ENCODE results near the gene WBP2. TPM values are rescaled to one million over a fixed set of nuclear protein-coding genes. Genes with fewer than 3 reads are reported as not detected.

The WBP2 gene
- total and polyA plus RNA-seq, 2 of the 13 experiments (the other 11 are each of a cell fraction or from before 2014, with no cell fraction given), result 29.2 to 29.5 TPM

DNA sequence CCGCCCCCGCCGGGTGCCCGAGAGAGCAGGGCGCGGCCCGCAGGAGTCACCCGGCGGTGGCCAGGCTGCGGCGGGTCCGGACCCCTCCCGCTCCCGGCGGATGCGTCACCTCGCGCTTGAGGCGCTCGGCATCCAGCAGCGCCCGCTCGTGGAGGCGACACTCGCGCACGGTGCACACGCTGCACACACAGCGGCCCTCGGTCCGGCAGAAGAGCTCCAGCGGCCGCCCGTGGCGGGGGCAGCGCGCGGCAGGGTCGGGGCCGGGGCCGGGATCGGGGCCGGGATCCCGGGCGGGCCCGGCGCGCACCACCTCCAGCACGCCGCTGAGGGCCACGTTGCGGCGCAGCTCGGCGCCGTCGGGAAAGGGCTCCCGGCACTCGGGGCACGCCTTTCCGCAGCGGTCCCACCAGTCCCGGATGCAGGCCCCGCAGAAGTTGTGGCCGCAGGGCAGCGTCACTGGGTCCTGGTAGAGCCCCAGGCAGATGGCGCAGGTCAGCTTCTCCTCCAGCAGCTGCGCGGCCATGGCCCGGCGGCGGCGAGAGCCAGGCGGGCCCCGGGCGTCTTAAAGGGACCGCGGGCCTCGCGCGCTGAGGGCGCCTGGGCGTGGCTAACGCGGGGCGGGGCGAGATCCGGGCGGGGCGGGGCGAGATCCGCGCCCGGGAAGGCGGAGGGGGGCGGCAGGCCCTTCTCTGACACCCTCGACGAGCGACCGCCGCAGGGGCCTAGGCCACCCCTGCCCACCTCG is 41.5 kb upstream of the WBP2 start, which contains the start of gene TRIM65 (continued):
- TF ChIP-seq SNRNP70 (IDR thresholded peaks at IDR 0.05; ENCODE audit: low read depth, low read length) (no peak), ZNF431 (CRISPR knock-in tag; IDR thresholded peaks at IDR 0.05; ENCODE audit: borderline replicate concordance, low read depth) (0 out of 2 replicates have a peak, but pooled peaks have one; percentile 28), DR1 (CRISPR knock-in tag; IDR thresholded peaks at IDR 0.05) (peak; percentile 75; the same call in 1 of the 2 replicates), RARG (CRISPR knock-in tag; IDR thresholded peaks at IDR 0.05; ENCODE audit: low read depth) (peak; percentile 33; the same call in 1 of the 2 replicates), ZNF263 (CRISPR knock-in tag; IDR thresholded peaks at IDR 0.05) (0 out of 2 replicates have a peak, but pooled peaks have one; percentile 36), ZNF225 (CRISPR knock-in tag; IDR thresholded peaks at IDR 0.05) (peak; percentile 53; the same call in 1 of the 2 replicates), ZNF564 (CRISPR knock-in tag; IDR thresholded peaks at IDR 0.05) (peak; percentile 58; the same call in 1 of the 2 replicates), YY1 (IDR thresholded peaks at IDR 0.05; ENCODE audit: insufficient read depth, insufficient replicate concordance, low read depth, low read length) (peak; percentile 90), SOX13 (IDR thresholded peaks at IDR 0.05) (no peak), SOX13 (CRISPR knock-in tag; conservative IDR thresholded peaks at IDR 0.05 in 1 of 2, IDR thresholded peaks at IDR 0.05 in 1 of 2) (peak in 1 of 2 experiments; percentile 18; a peak in 1 of 4 replicates), POLR2A (IDR thresholded peaks at IDR 0.05; ENCODE audit: insufficient read depth in 1 of 2, low read depth in 2 of 2, low read length in 2 of 2) (peak in 1 of 2 experiments; percentile 92; a peak in 2 of 4 replicates), ATF7 (IDR thresholded peaks at IDR 0.05) (no peak), ATF7 (CRISPR knock-in tag; IDR thresholded peaks at IDR 0.05) (no peak), ZNF343 (CRISPR knock-in tag; IDR thresholded peaks at IDR 0.05) (peak; percentile 32; the same call in 1 of the 2 replicates), ZNF720 (CRISPR knock-in tag; IDR thresholded peaks at IDR 0.05) (no peak), KDM2A (CRISPR knock-in tag; IDR thresholded peaks at IDR 0.05; ENCODE audit: borderline replicate concordance, low read depth) (peak; percentile 95), HNRNPUL1 (IDR thresholded peaks at IDR 0.05; ENCODE audit: low read depth, low read length) (no peak), HMG20A (CRISPR knock-in tag; IDR thresholded peaks at IDR 0.05; ENCODE audit: borderline replicate concordance) (no peak)
- TF ChIP-seq, protein P1, sequence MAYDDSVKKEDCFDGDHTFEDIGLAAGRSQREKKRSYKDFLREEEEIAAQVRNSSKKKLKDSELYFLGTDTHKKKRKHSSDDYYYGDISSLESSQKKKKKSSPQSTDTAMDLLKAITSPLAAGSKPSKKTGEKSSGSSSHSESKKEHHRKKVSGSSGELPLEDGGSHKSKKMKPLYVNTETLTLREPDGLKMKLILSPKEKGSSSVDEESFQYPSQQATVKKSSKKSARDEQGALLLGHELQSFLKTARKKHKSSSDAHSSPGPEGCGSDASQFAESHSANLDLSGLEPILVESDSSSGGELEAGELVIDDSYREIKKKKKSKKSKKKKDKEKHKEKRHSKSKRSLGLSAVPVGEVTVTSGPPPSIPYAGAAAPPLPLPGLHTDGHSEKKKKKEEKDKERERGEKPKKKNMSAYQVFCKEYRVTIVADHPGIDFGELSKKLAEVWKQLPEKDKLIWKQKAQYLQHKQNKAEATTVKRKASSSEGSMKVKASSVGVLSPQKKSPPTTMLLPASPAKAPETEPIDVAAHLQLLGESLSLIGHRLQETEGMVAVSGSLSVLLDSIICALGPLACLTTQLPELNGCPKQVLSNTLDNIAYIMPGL (CRISPR knock-in tag; IDR thresholded peaks at IDR 0.05; ENCODE audit: borderline replicate concordance in 1 of 2, low read depth in 1 of 2), result peak; percentile 90 to 92
- TF ChIP-seq, protein P2, sequence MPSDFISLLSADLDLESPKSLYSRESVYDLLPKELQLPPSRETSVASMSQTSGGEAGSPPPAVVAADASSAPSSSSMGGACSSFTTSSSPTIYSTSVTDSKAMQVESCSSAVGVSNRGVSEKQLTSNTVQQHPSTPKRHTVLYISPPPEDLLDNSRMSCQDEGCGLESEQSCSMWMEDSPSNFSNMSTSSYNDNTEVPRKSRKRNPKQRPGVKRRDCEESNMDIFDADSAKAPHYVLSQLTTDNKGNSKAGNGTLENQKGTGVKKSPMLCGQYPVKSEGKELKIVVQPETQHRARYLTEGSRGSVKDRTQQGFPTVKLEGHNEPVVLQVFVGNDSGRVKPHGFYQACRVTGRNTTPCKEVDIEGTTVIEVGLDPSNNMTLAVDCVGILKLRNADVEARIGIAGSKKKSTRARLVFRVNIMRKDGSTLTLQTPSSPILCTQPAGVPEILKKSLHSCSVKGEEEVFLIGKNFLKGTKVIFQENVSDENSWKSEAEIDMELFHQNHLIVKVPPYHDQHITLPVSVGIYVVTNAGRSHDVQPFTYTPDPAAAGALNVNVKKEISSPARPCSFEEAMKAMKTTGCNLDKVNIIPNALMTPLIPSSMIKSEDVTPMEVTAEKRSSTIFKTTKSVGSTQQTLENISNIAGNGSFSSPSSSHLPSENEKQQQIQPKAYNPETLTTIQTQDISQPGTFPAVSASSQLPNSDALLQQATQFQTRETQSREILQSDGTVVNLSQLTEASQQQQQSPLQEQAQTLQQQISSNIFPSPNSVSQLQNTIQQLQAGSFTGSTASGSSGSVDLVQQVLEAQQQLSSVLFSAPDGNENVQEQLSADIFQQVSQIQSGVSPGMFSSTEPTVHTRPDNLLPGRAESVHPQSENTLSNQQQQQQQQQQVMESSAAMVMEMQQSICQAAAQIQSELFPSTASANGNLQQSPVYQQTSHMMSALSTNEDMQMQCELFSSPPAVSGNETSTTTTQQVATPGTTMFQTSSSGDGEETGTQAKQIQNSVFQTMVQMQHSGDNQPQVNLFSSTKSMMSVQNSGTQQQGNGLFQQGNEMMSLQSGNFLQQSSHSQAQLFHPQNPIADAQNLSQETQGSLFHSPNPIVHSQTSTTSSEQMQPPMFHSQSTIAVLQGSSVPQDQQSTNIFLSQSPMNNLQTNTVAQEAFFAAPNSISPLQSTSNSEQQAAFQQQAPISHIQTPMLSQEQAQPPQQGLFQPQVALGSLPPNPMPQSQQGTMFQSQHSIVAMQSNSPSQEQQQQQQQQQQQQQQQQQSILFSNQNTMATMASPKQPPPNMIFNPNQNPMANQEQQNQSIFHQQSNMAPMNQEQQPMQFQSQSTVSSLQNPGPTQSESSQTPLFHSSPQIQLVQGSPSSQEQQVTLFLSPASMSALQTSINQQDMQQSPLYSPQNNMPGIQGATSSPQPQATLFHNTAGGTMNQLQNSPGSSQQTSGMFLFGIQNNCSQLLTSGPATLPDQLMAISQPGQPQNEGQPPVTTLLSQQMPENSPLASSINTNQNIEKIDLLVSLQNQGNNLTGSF (CRISPR knock-in tag; IDR thresholded peaks at IDR 0.05), result peak; percentile 45; the same call in 1 of the 2 replicates
- TF ChIP-seq, protein P3, sequence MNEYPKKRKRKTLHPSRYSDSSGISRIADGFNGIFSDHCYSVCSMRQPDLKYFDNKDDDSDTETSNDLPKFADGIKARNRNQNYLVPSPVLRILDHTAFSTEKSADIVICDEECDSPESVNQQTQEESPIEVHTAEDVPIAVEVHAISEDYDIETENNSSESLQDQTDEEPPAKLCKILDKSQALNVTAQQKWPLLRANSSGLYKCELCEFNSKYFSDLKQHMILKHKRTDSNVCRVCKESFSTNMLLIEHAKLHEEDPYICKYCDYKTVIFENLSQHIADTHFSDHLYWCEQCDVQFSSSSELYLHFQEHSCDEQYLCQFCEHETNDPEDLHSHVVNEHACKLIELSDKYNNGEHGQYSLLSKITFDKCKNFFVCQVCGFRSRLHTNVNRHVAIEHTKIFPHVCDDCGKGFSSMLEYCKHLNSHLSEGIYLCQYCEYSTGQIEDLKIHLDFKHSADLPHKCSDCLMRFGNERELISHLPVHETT (CRISPR knock-in tag; conservative IDR thresholded peaks at IDR 0.05), result 0 out of 2 replicates have a peak, but pooled peaks have one; percentile 20

Data from HepG2 (cell line).